ENCODE measurements around the gene HTR6.

GRCh38 chr1:19705464-19705863 lies 40.8 kb downstream of the HTR6 start:
- TF ChIP-seq CTCF (IDR thresholded peaks at IDR 0.05), result no peak
- TF ChIP-seq POLR2A (IDR thresholded peaks at IDR 0.05), result no peak
